ENCODE results near the gene RBX1.
"Not testable (repeated sequence)": the region's sequence is repeated elsewhere in the genome, so short reads cannot be mapped to it uniquely, and the experiment has no call there.

Gene RBX1

DNA sequence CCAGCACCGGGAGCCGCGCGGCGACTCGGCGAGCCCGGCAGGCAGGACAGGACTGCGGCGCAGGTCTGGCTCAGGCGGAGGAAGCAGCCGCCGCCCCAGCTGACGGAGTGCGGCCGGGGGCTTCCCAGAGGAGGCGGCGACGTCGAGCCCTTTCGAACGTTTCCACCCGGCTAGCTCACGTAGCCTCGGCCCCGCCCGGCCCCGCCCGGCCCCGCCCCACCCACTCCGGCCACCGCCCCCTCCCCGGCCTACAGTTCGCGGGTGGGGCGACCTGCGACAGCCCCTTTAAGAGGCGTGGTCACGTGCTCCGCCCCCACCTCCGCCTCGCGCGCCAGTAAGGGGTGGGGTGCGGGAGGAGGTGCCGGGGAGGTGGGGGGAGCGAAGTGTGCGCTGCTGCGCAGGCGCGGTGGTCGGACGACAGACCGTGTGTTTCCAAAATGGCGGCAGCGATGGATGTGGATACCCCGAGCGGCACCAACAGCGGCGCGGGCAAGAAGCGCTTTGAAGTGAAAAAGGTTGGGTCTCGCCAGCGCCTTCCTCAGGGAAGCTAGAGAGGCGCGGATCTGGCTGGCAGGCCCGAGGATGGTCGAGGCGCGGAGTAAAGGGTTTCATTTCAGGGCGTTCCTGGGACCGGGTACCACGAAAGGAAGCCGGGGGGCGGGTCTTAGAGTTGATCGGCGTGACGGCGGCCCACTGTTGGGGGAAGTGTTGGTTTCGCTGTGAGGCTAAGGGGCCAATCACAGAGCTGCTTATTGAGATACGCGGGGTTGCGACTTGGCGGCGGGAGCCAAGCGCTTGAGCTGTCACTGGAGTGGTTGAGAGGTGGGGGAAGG, at the start of gene RBX1:
Gene RBX1 (plus strand): TSS at position 417 of the 833 bp plus-strand sequence. CDS start 21 bp downstream, at position 438.
- H3K4me3 ChIP-seq (ENCODE audit: low read depth in 1 of 2, low read length in 1 of 2): peak within 1 kb of the TSS; percentile 81 to 83
- peak; percentile 45 for TF ChIP-seq CTCF (IDR thresholded peaks at IDR 0.05)
- H3K9me3 ChIP-seq: no peaks in the 10 kb centered on the region
- peak within 1 kb of the TSS; percentile 98 for H3K27ac ChIP-seq
- peaks cover 6% of the 10 kb centered on the region for H3K36me3 ChIP-seq
- H3K27me3 ChIP-seq: no peaks in the 10 kb centered on the region
- peaks cover 13 to 15% of the 10 kb centered on the region in 2 experiments for H3K4me1 ChIP-seq (ENCODE audit: control insufficient read depth in 1 of 2, insufficient read depth in 1 of 2, low read depth in 1 of 2, low read length in 1 of 2)

DNA sequence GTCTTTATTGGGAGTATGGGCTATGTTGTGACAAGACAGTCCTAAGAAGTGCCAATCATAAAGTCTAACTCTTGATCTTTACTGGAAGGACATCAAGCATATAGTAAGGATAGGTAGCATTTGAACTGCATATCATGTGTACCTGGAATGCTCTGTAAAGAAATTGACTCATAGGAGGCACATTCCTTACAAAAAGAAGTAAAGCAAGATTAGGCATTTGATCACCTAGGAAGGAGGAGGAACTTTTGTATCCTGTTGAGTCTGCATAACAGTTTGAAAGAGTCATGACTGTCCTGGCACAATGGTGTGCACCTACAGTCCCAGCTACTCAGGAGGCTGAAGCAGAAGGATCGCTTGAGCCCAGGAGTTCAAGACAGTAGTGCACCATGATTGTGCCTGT, 47.1 kb upstream of the RBX1 start:
- H3K4me1 ChIP-seq (ENCODE audit: control insufficient read depth in 1 of 2, insufficient read depth in 1 of 2, low read depth in 1 of 2, low read length in 1 of 2): no peaks in the 10 kb centered on the region
- H3K36me3 ChIP-seq: peaks cover 16% of the 10 kb centered on the region
- no peaks in the 10 kb centered on the region for H3K27me3 ChIP-seq
- H3K27ac ChIP-seq: no peak overlapping the region
- no peaks in the 10 kb centered on the region for H3K9me3 ChIP-seq
- no peak overlapping the region for H3K4me3 ChIP-seq (ENCODE audit: low read depth in 1 of 2, low read length in 1 of 2)
- TF ChIP-seq CTCF (IDR thresholded peaks at IDR 0.05): no peak

- Histone ChIP-seq H3K27me3 (no peaks in the 10 kb centered on the region), H3K36me3 (peaks cover 29% of the 10 kb centered on the region), H3K4me1 (ENCODE audit: control insufficient read depth in 1 of 2, insufficient read depth in 1 of 2, low read depth in 1 of 2, low read length in 1 of 2) (no peaks in the 10 kb centered on the region), H3K9me3 (no peaks in the 10 kb centered on the region), H3K27ac (no peak overlapping the region), H3K4me3 (ENCODE audit: low read depth in 1 of 2, low read length in 1 of 2) (no peak overlapping the region)
- no peak for TF ChIP-seq CTCF (IDR thresholded peaks at IDR 0.05)
Observed at GRCh38 chr22:40908895-40909294, 42.3 kb upstream of the RBX1 start.

- no peak for TF ChIP-seq CTCF (IDR thresholded peaks at IDR 0.05)
- H3K36me3 ChIP-seq: peaks cover 26% of the 10 kb centered on the region
Observed at GRCh38 chr22:40911772-40912171, 39.4 kb upstream of the RBX1 start.

DNA sequence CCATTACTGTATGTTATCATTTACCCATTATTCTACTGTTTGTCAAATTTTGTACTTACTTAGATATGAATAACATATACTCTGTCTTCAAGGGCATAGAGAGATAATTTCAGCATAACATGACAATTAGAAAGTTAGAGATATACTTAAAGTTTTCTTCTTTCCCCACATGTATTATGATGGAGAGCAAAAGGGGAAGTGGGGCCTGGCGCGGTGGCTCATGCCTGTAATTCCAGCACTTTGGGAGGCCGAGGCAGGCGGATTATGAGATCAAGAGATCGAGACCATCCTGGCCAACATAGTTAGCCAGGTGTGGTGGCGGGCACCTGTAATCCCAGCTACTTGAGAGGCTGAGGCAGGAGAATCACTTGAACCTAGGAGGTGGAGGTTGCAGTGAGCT, 38.2 kb upstream of the RBX1 start:
- H3K4me3 ChIP-seq (ENCODE audit: low read depth in 1 of 2, low read length in 1 of 2); H3K9me3 ChIP-seq; H3K27me3 ChIP-seq; H3K4me1 ChIP-seq (ENCODE audit: control insufficient read depth in 1 of 2, insufficient read depth in 1 of 2, low read depth in 1 of 2, low read length in 1 of 2); H3K27ac ChIP-seq: not testable (repeated sequence)
- peaks cover 26% of the 10 kb centered on the region for H3K36me3 ChIP-seq

More at GRCh38 chr22:40911772-40912171, 39.4 kb upstream of the RBX1 start:
- Histone ChIP-seq H3K27me3 (no peaks in the 10 kb centered on the region), H3K9me3 (no peaks in the 10 kb centered on the region), H3K4me1 (ENCODE audit: control insufficient read depth in 1 of 2, insufficient read depth in 1 of 2, low read depth in 1 of 2, low read length in 1 of 2) (no peaks in the 10 kb centered on the region), H3K4me3 (ENCODE audit: low read depth in 1 of 2, low read length in 1 of 2) (no peak overlapping the region), H3K27ac (no peak overlapping the region)

GRCh38 chr22:40919446-40919845, 31.7 kb upstream of the RBX1 start:
- Histone ChIP-seq H3K4me3 (ENCODE audit: low read depth in 1 of 2, low read length in 1 of 2) (no peak overlapping the region), H3K9me3 (no peaks in the 10 kb centered on the region), H3K4me1 (ENCODE audit: control insufficient read depth in 1 of 2, insufficient read depth in 1 of 2, low read depth in 1 of 2, low read length in 1 of 2) (peaks cover 3 to 4% of the 10 kb centered on the region in 2 experiments), H3K27me3 (no peaks in the 10 kb centered on the region), H3K36me3 (peaks cover 13% of the 10 kb centered on the region), H3K27ac (no peak overlapping the region)
- TF ChIP-seq CTCF (IDR thresholded peaks at IDR 0.05): no peak

Data from neutrophil (primary cell).